ENCODE results near the gene COL27A1.

The COL27A1 gene

DNA sequence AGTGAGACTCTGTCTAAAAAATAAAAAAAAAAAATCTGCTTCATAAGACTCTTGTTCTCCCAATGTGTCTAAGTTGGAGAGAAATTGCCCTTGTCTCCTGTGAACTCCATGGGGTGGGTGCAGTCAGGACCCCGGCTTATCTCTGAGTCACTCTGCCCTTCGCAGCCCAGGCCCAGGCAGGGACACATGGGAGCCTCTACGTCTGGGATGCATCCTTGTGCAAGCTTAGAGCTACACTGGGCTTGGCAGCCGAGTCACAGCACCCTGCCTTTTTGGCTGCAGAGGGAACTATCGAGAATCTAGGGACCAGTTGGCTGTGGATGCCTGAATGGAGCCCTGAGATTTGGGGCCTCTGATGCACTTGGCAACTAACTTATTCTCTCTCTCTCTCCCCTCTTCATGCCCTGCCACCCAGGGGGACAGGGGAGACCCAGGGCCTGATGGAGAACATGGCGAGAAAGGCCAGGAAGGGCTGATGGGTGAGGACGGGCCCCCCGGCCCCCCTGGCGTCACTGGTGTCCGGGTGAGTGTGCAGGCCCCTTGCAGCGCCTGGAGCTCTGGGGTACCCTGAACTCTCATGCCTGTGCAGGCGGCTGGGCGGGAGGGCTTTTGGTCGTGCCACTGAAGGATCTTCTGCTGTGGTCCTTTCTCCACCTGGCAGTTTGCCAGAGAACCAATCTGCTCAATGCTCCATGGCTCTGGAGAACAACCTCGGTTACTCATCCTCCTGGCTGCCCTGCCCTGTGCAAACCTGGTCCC lies 120.1 kb downstream of the COL27A1 start:
- Histone ChIP-seq H3K27ac (replicated peaks) (no peak overlapping the region), H3K27me3 (ENCODE audit: insufficient read depth, poor library complexity, severe bottlenecking) (no peaks in the 10 kb centered on the region), H3K4me3 (replicated peaks; ENCODE audit: insufficient read depth, low read length) (no peak overlapping the region)
- no peak for DNase-seq (ENCODE audit: low read depth in 1 of 2, low spot score in 1 of 2)
- TF ChIP-seq SPI1 (IDR thresholded peaks at IDR 0.05; ENCODE audit: borderline replicate concordance, low read depth), result no peak
- TF ChIP-seq, protein P1, sequence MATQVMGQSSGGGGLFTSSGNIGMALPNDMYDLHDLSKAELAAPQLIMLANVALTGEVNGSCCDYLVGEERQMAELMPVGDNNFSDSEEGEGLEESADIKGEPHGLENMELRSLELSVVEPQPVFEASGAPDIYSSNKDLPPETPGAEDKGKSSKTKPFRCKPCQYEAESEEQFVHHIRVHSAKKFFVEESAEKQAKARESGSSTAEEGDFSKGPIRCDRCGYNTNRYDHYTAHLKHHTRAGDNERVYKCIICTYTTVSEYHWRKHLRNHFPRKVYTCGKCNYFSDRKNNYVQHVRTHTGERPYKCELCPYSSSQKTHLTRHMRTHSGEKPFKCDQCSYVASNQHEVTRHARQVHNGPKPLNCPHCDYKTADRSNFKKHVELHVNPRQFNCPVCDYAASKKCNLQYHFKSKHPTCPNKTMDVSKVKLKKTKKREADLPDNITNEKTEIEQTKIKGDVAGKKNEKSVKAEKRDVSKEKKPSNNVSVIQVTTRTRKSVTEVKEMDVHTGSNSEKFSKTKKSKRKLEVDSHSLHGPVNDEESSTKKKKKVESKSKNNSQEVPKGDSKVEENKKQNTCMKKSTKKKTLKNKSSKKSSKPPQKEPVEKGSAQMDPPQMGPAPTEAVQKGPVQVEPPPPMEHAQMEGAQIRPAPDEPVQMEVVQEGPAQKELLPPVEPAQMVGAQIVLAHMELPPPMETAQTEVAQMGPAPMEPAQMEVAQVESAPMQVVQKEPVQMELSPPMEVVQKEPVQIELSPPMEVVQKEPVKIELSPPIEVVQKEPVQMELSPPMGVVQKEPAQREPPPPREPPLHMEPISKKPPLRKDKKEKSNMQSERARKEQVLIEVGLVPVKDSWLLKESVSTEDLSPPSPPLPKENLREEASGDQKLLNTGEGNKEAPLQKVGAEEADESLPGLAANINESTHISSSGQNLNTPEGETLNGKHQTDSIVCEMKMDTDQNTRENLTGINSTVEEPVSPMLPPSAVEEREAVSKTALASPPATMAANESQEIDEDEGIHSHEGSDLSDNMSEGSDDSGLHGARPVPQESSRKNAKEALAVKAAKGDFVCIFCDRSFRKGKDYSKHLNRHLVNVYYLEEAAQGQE (IDR thresholded peaks at IDR 0.05; ENCODE audit: insufficient replicate concordance, low read depth), result no peak
- TF ChIP-seq POLR2AphosphoS5 (IDR thresholded peaks at IDR 0.05; ENCODE audit: low read depth), result no peak
- no peak for TF ChIP-seq GABPA (IDR thresholded peaks at IDR 0.05; ENCODE audit: low read depth)
- TF ChIP-seq, protein P2, sequence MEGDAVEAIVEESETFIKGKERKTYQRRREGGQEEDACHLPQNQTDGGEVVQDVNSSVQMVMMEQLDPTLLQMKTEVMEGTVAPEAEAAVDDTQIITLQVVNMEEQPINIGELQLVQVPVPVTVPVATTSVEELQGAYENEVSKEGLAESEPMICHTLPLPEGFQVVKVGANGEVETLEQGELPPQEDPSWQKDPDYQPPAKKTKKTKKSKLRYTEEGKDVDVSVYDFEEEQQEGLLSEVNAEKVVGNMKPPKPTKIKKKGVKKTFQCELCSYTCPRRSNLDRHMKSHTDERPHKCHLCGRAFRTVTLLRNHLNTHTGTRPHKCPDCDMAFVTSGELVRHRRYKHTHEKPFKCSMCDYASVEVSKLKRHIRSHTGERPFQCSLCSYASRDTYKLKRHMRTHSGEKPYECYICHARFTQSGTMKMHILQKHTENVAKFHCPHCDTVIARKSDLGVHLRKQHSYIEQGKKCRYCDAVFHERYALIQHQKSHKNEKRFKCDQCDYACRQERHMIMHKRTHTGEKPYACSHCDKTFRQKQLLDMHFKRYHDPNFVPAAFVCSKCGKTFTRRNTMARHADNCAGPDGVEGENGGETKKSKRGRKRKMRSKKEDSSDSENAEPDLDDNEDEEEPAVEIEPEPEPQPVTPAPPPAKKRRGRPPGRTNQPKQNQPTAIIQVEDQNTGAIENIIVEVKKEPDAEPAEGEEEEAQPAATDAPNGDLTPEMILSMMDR (IDR thresholded peaks at IDR 0.05; ENCODE audit: insufficient read depth, low read length), result no peak

DNA sequence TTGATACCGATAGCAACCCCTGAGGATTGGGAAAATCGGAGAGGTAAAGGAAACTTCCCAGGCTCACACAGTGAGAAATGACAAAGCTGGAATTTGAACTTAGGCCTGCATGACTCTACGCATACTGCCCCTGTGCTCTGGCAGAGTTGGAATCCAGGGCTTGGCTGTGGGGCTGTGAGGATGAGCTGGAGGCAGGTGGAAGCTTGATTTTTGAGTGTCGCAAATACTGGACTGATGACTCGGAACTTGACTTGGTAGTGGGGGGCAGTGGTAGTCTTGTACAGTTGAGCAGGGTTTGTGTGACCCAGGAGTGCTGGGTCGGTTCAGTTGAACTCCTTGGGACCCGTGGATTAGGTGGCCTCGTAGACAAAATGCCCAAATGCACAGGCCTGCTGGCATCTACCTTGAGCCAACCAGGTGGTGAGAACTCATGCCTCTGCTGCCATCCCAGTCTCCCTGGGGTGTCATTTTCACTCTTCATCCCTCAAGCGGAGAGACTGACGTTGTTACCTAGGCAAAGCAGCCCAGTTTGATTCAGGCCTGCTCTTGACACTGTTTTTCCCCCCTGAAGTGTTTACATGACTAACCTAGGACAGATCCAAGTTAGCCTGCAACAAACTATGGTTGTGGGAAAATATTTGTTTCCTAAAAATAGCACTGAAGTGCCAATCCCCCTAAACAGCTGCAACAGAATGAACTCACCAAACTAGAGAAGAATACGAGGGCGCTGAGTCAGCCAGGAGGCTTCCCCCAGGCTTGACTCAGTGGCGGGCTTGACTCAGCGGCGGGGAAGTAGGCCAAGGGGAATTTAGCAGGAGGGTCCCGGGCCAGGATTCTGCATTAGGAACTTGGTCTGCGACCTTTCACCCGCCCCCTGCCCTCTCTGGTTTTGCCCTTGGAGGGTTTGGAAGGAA lies 121.8 kb downstream of the COL27A1 start:
- H3K27me3 ChIP-seq (ENCODE audit: insufficient read depth, poor library complexity, severe bottlenecking), result no peaks in the 10 kb centered on the region
- TF ChIP-seq, protein P1 (IDR thresholded peaks at IDR 0.05; ENCODE audit: insufficient replicate concordance, low read depth), result no peak
- TF ChIP-seq, protein P2 (IDR thresholded peaks at IDR 0.05; ENCODE audit: insufficient read depth, low read length), result no peak
- no peak for TF ChIP-seq GABPA (IDR thresholded peaks at IDR 0.05; ENCODE audit: low read depth)
- no peak for TF ChIP-seq POLR2AphosphoS5 (IDR thresholded peaks at IDR 0.05; ENCODE audit: low read depth)
- no peak for TF ChIP-seq SPI1 (IDR thresholded peaks at IDR 0.05; ENCODE audit: borderline replicate concordance, low read depth)
- no peak for DNase-seq (ENCODE audit: low read depth in 1 of 2, low spot score in 1 of 2)
- no peak overlapping the region for H3K27ac ChIP-seq (replicated peaks)
- no peak overlapping the region for H3K4me3 ChIP-seq (replicated peaks; ENCODE audit: insufficient read depth, low read length)

DNA sequence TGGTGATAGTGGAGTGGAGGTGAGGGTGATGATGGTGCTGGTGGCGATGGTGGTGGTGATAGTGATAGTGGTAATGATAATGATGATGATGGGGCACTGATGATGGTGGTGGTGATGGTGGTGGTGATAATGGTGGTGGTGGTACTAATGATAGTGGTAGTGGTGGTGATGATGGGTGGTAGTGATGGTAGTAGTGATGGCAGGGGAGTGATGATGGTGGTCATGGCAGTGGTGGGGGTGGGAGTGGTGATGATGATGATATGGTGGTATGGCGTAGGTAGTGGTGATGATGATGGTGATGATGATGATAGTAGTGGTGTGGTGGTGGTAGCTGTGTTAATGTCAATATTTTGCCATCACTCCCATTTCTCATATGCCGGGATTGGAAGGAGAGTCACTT lies 123.0 kb downstream of the COL27A1 start:
- DNase-seq (ENCODE audit: low read depth in 1 of 2, low spot score in 1 of 2), result no peak
- TF ChIP-seq, protein P1 (IDR thresholded peaks at IDR 0.05; ENCODE audit: insufficient replicate concordance, low read depth), result no peak
- TF ChIP-seq SPI1 (IDR thresholded peaks at IDR 0.05; ENCODE audit: borderline replicate concordance, low read depth) (no peak), POLR2AphosphoS5 (IDR thresholded peaks at IDR 0.05; ENCODE audit: low read depth) (no peak), GABPA (IDR thresholded peaks at IDR 0.05; ENCODE audit: low read depth) (no peak)
- TF ChIP-seq, protein P2 (IDR thresholded peaks at IDR 0.05; ENCODE audit: insufficient read depth, low read length), result no peak
- no peak overlapping the region for H3K27ac ChIP-seq (replicated peaks)
- H3K4me3 ChIP-seq (replicated peaks; ENCODE audit: insufficient read depth, low read length), result no peak overlapping the region
- no peaks in the 10 kb centered on the region for H3K27me3 ChIP-seq (ENCODE audit: insufficient read depth, poor library complexity, severe bottlenecking)
